HepG2 (cell line): ENCODE measurements around the gene CDK5RAP2. TPM values are rescaled to one million over a fixed set of nuclear protein-coding genes. Genes with fewer than 3 reads are reported as not detected.

Source experiments
- AHR ChIP-seq: IDR thresholded peaks from 2 replicates; pipeline ENCODE4 v1.6.1; 2018; ENCODE audit warnings: missing genetic modification reagents, missing compliant biosample characterization
- ATRX ChIP-seq: sonication (generic); formaldehyde crosslinking; IDR thresholded peaks from 2 replicates; pipeline ENCODE4 v1.4.0; 2020; ENCODE audit warnings: missing genetic modification reagents, borderline replicate concordance
- CBX2 ChIP-seq, 2 experiments: fragments of 200-600 bp in 1 of 2; sonication (generic); formaldehyde crosslinking in 1 of 2; IDR thresholded peaks; 2 replicates each; pipeline versions ENCODE4 v1.7.0 to v1.8.1; 2018 to 2022; ENCODE audit warnings: low read depth in 2 of 2, low read length in 1 of 2, mild to moderate bottlenecking in 1 of 2, missing genetic modification reagents in 1 of 2
- HDAC6 ChIP-seq: fragments of 200-600 bp; sonication (generic); IDR thresholded peaks from 2 replicates; pipeline ENCODE4 v1.7.0; 2017; ENCODE audit warnings: mild to moderate bottlenecking, antibody characterized with exemption, low read length, low read depth
- JARID2 ChIP-seq: sonication (generic); formaldehyde crosslinking; IDR thresholded peaks from 2 replicates; pipeline ENCODE4 v1.8.1; 2023; ENCODE audit warnings: missing genetic modification reagents, inconsistent platforms; ENCODE audit not compliant: insufficient replicate concordance
- NR3C1 ChIP-seq: sonication (generic); formaldehyde crosslinking; IDR thresholded peaks from 2 replicates; pipeline ENCODE4 v1.4.0; 2020; ENCODE audit warnings: missing genetic modification reagents
- PBX2 ChIP-seq: IDR thresholded peaks from 2 replicates; pipeline ENCODE4 v1.6.1; 2016; ENCODE audit warnings: control low read depth
- REL ChIP-seq: sonication (generic); formaldehyde crosslinking; conservative IDR thresholded peaks from 2 replicates; pipeline ENCODE4 v1.8.0; 2022; ENCODE audit warnings: mild to moderate bottlenecking, missing genetic modification reagents, moderate library complexity
- SP5 ChIP-seq: IDR thresholded peaks from 2 replicates; pipeline ENCODE4 v1.6.1; 2016; ENCODE audit warnings: low read depth, borderline replicate concordance
- TARDBP ChIP-seq: sonication (generic); formaldehyde crosslinking; IDR thresholded peaks from 2 replicates; pipeline ENCODE4 v1.8.0; 2022; ENCODE audit warnings: mild to moderate bottlenecking, missing genetic modification reagents
- TCF7L2 ChIP-seq: IDR thresholded peaks from 2 replicates; pipeline ENCODE4 v1.6.1; 2011; ENCODE audit warnings: mild to moderate bottlenecking, low read depth, low read length, moderate library complexity
- TGIF2 ChIP-seq: IDR thresholded peaks from 2 replicates; pipeline ENCODE4 v1.6.1; 2016; ENCODE audit warnings: control low read depth, missing compliant biosample characterization
- UBTF ChIP-seq: sonication (generic); formaldehyde crosslinking; IDR thresholded peaks from 2 replicates; pipeline ENCODE4 v1.4.0; 2020; ENCODE audit warnings: mild to moderate bottlenecking, missing genetic modification reagents
- YEATS2 ChIP-seq: sonication (generic); formaldehyde crosslinking; IDR thresholded peaks from 2 replicates; pipeline ENCODE4 v1.4.0; 2020; ENCODE audit warnings: missing genetic modification reagents, borderline replicate concordance
- ZBTB14 ChIP-seq: sonication (generic); formaldehyde crosslinking; IDR thresholded peaks from 2 replicates; pipeline ENCODE4 v1.4.0; 2020; ENCODE audit warnings: missing genetic modification reagents
- ZHX1 ChIP-seq: sonication (generic); formaldehyde crosslinking; IDR thresholded peaks from 2 replicates; pipeline ENCODE4 v1.8.1; 2022; ENCODE audit warnings: low read depth, mild to moderate bottlenecking, missing genetic modification reagents
- ZNF143 ChIP-seq: sonication (generic); formaldehyde crosslinking; IDR thresholded peaks from 2 replicates; pipeline ENCODE4 v1.4.0; 2020; ENCODE audit warnings: missing genetic modification reagents
- ZNF235 ChIP-seq: sonication (generic); formaldehyde crosslinking; IDR thresholded peaks from 2 replicates; pipeline ENCODE4 v1.8.1; 2023; ENCODE audit warnings: mild to moderate bottlenecking, missing genetic modification reagents, borderline replicate concordance
- ZNF24 ChIP-seq: fragments of 450-650 bp; IDR thresholded peaks from 2 replicates; pipeline ENCODE4 v1.6.1; 2017; ENCODE audit warnings: antibody characterized with exemption, mild to moderate bottlenecking
- ZNF260 ChIP-seq: sonication (generic); formaldehyde crosslinking; IDR thresholded peaks from 2 replicates; pipeline ENCODE4 v1.4.0; 2020; ENCODE audit warnings: missing genetic modification reagents, low read depth, mild to moderate bottlenecking, borderline replicate concordance
- ZNF264 ChIP-seq: sonication (generic); formaldehyde crosslinking; IDR thresholded peaks from 2 replicates; pipeline ENCODE4 v1.4.0; 2020; ENCODE audit warnings: missing genetic modification reagents
- ZNF549 ChIP-seq: sonication (generic); formaldehyde crosslinking; IDR thresholded peaks from 2 replicates; pipeline ENCODE4 v1.5.0; 2020; ENCODE audit warnings: missing genetic modification reagents
- polyA plus RNA-seq, 8 experiments: library from polyadenylated mRNA; depleted of rRNA in 3 of 8; stranded (reverse) in 7 of 8; unstranded in 1 of 8; fragments of >200 nt; fragmentation: Illumina TruSeq in 4 of 8; extraction: Trizol in 4 of 8; gene quantifications; 2 replicates each; pipeline versions ENCODE4 v1.2.1 to v1.2.3, GENCODE V29; 2011 to 2016; ENCODE audit warnings: low read depth in 4 of 8, missing spikeins in 1 of 8, mixed read lengths in 1 of 8; ENCODE audit not compliant: insufficient read depth in 1 of 8
- total RNA-seq, 5 experiments: library from RNA; depleted of rRNA; stranded (reverse); fragments of >200 nt; fragmentation: Illumina TruSeq; extraction: Trizol; gene quantifications; 2 replicates each; pipeline ENCODE4 v1.2.3, GENCODE V29; 2016; ENCODE audit warnings: low read depth in 1 of 5

Gene CDK5RAP2
- total and polyA plus RNA-seq, 2 of the 13 experiments (the other 11 are each of a cell fraction or from before 2014, with no cell fraction given), result 31.8 to 42.2 TPM

GRCh38 chr9:120383999-120384924 is 195.7 kb downstream of the CDK5RAP2 start (continued):
- TF ChIP-seq ZNF143 (CRISPR knock-in tag), result peak; percentile 55; the same call in 1 of the 2 replicates
- TF ChIP-seq ZNF264 (CRISPR knock-in tag), result peak; percentile 98
- TF ChIP-seq PBX2 (CRISPR knock-in tag), result no peak
- peak; percentile 55 for TF ChIP-seq JARID2 (CRISPR knock-in tag)
- TF ChIP-seq ZNF549 (CRISPR knock-in tag), result peak; percentile 69; the same call in 1 of the 2 replicates
- 0 out of 2 replicates have a peak, but pooled peaks have one; percentile 23 for TF ChIP-seq ZNF260 (CRISPR knock-in tag)
- peak; percentile 83; the same call in 1 of the 2 replicates for TF ChIP-seq YEATS2 (CRISPR knock-in tag)
- no peak for TF ChIP-seq ATRX (CRISPR knock-in tag)
- TF ChIP-seq ZHX1 (CRISPR knock-in tag), result peak; percentile 85
- TF ChIP-seq TCF7L2, result no peak
- no peak for TF ChIP-seq ZNF235 (CRISPR knock-in tag)
- TF ChIP-seq ZNF24, result no peak
- no peak for TF ChIP-seq HDAC6
- TF ChIP-seq NR3C1 (CRISPR knock-in tag), result no peak
- TF ChIP-seq SP5 (CRISPR knock-in tag), result 0 out of 2 replicates have a peak, but pooled peaks have one; percentile 4
- TF ChIP-seq AHR (CRISPR knock-in tag), result peak; percentile 77; the same call in 1 of the 2 replicates
- TF ChIP-seq ZBTB14, result peak; percentile 43; the same call in 1 of the 2 replicates
- peak; percentile 82 for TF ChIP-seq UBTF (CRISPR knock-in tag)
- TF ChIP-seq CBX2 (IDR thresholded peaks at IDR 0.05; ENCODE audit: low read depth, low read length), result no peak
- no peak for TF ChIP-seq CBX2 (CRISPR knock-in tag; IDR thresholded peaks at IDR 0.05; ENCODE audit: low read depth)
- TF ChIP-seq REL (CRISPR knock-in tag), result no peak
- peak; percentile 19; the same call in 1 of the 2 replicates for TF ChIP-seq TGIF2 (CRISPR knock-in tag)
- TF ChIP-seq TARDBP (CRISPR knock-in tag), result peak; percentile 32; the same call in 1 of the 2 replicates
